Endothelial cell (in vitro differentiated cells): ENCODE measurements around the gene ISLR. TPM values are rescaled to one million over a fixed set of nuclear protein-coding genes. Genes with fewer than 3 reads are reported as not detected.

Experiments used
- DNase-seq: peaks from one replicate; pipeline ENCODE4 v3.0.0; 2021; ENCODE audit warnings: low spot score
- H3K27ac Mint-ChIP-seq: one replicate; pipeline ENCODE4 v1.8.0; 2021; ENCODE audit warnings: mixed read lengths, inconsistent platforms; ENCODE audit not compliant: unreplicated experiment
- H3K27me3 Mint-ChIP-seq: one replicate; pipeline ENCODE4 v1.8.0; 2021; ENCODE audit warnings: mild to moderate bottlenecking, moderate library complexity, mixed read lengths, inconsistent platforms; ENCODE audit not compliant: unreplicated experiment
- H3K36me3 Mint-ChIP-seq: one replicate; pipeline ENCODE4 v1.8.0; 2021; ENCODE audit warnings: mild to moderate bottlenecking, low read depth, mixed read lengths, inconsistent platforms; ENCODE audit not compliant: unreplicated experiment
- H3K4me1 Mint-ChIP-seq: one replicate; pipeline ENCODE4 v1.8.0; 2021; ENCODE audit warnings: mild to moderate bottlenecking, mixed read lengths, inconsistent platforms; ENCODE audit not compliant: unreplicated experiment
- H3K4me3 Mint-ChIP-seq: one replicate; pipeline ENCODE4 v1.8.0; 2021; ENCODE audit warnings: mild to moderate bottlenecking, mixed read lengths, inconsistent platforms; ENCODE audit not compliant: unreplicated experiment
- H3K9me3 Mint-ChIP-seq: one replicate; pipeline ENCODE4 v1.8.0; 2021; ENCODE audit warnings: mixed read lengths, inconsistent platforms; ENCODE audit not compliant: unreplicated experiment
- CTCF ChIP-seq: fragments of 200-600 bp; sonication (generic); IDR thresholded peaks from one replicate; pipeline ENCODE4 v1.5.0; 2021; ENCODE audit warnings: antibody characterized with exemption; ENCODE audit not compliant: unreplicated experiment
- total RNA-seq: library from RNA; stranded (reverse); fragmentation: NEBNext Ultra II Directional; extraction: Animal tissue kit (Norgen Biotek cat#: 25700); gene quantifications from one replicate; pipeline ENCODE4 v1.2.1, GENCODE V29; 2021; ENCODE audit not compliant: unreplicated experiment

ISLR gene
- total RNA-seq, 1 donor from 2014 or later: 0.51 TPM

DNA sequence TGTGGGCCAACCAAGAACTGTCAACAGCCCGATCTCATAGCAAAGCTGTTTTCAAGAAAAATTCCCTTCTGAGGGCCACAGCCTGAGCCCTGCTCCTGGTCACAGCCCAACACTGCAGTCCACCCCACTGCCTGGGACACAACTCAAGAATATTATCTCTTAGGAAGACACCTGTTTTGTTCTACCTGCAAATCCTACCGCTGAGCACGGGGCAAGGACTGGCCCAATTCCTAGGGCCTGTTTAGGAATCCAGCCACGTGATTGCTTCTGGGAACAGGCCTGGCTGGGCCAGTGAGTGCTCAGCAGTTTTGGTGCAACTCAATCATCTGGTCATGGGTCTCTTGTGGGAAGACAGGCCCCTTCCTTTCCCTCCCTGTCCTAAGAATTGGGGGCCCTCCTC lies 34.9 kb upstream of the ISLR start:
- Mint-ChIP-seq H3K4me3 (no peak overlapping the region), H3K4me1 (peaks cover 27% of the 10 kb centered on the region), H3K9me3 (no peaks in the 10 kb centered on the region)

DNA sequence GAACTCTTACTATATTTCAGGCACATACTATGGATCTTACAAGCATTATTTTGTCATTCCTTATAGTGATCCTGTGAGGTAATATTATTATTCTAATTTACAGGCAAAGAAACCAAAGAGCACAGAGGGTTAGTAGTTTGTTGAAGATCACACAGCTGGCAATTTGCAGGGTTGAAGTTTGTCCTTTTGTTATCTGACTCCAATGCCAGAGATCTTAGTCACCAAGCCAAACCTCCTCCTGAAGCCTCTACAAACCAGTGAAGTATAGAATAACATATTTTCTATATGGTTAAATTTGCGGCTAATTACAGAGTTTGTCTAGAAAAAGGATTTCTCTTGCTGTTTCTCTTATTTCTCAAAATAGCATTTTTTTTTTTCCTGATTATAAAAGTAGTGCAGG lies 31.9 kb upstream of the ISLR start:
- H3K27ac Mint-ChIP-seq: no peak overlapping the region
- H3K9me3 Mint-ChIP-seq: no peaks in the 10 kb centered on the region
- DNase-seq: no peak
- no peak for TF ChIP-seq CTCF
- H3K36me3 Mint-ChIP-seq: no peaks in the 10 kb centered on the region
- peaks cover 21% of the 10 kb centered on the region for H3K4me1 Mint-ChIP-seq
- peaks cover 2% of the 10 kb centered on the region for H3K27me3 Mint-ChIP-seq
- no peak overlapping the region for H3K4me3 Mint-ChIP-seq

More for the DNA sequence above, 34.9 kb upstream of the ISLR start:
- peaks cover 8% of the 10 kb centered on the region for H3K27me3 Mint-ChIP-seq
- H3K27ac Mint-ChIP-seq: no peak overlapping the region
- DNase-seq: no peak
- no peak for TF ChIP-seq CTCF
- H3K36me3 Mint-ChIP-seq: no peaks in the 10 kb centered on the region

GRCh38 chr15:74144153-74144775 lies 29.2 kb upstream of the ISLR start:
- Mint-ChIP-seq H3K36me3 (no peaks in the 10 kb centered on the region), H3K4me3 (no peak overlapping the region), H3K27me3 (no peaks in the 10 kb centered on the region), H3K4me1 (peaks cover 5% of the 10 kb centered on the region), H3K9me3 (no peaks in the 10 kb centered on the region), H3K27ac (no peak overlapping the region)
- TF ChIP-seq CTCF: no peak
- no peak for DNase-seq

- no peak for TF ChIP-seq CTCF
- Mint-ChIP-seq H3K27me3 (no peaks in the 10 kb centered on the region), H3K4me3 (no peak overlapping the region), H3K36me3 (no peaks in the 10 kb centered on the region), H3K4me1 (no peaks in the 10 kb centered on the region), H3K27ac (no peak overlapping the region), H3K9me3 (no peaks in the 10 kb centered on the region)
- DNase-seq: no peak
These were observed 27.2 kb upstream of the ISLR start for GRCh38 chr15:74146277-74146800.

- TF ChIP-seq CTCF: no peak
- Mint-ChIP-seq H3K27me3 (no peaks in the 10 kb centered on the region), H3K4me1 (no peaks in the 10 kb centered on the region), H3K27ac (no peak overlapping the region), H3K4me3 (no peak overlapping the region), H3K36me3 (no peaks in the 10 kb centered on the region), H3K9me3 (no peaks in the 10 kb centered on the region)
- no peak for DNase-seq
These were observed 26.5 kb upstream of the ISLR start for GRCh38 chr15:74147051-74147450.
